Coronary artery (tissue), 2 donors: ENCODE data around the gene ZFP62.

Experiments
- DNase-seq: peaks from one replicate; pipeline ENCODE4 v3.0.0-alpha.2; 2017; ENCODE audit warnings: low spot score
- H3K27ac ChIP-seq, 2 donors: fragments of 200-600 bp; sonication (generic); one replicate each; pipeline ENCODE4 v1.5.1; 2016 to 2019
- H3K4me3 ChIP-seq: fragments of 200-600 bp; sonication (generic); 2 replicates; pipeline ENCODE4 v1.5.1; 2016; ENCODE audit warnings: mild to moderate bottlenecking, moderate library complexity
- TF ChIP-seq, protein P1 (sequence below): fragments of 200-600 bp; sonication (generic); IDR thresholded peaks from one replicate; pipeline ENCODE4 v1.5.1; 2019; ENCODE audit warnings: antibody characterized with exemption

Gene ZFP62

GRCh38 chr5:180815293-180815917 lies 45.7 kb downstream of the ZFP62 start:
- H3K27ac ChIP-seq: peak overlapping the region in 1 of 2 donors; percentile 63
- H3K4me3 ChIP-seq: peak overlapping the region; percentile 49
- no peak for DNase-seq
- TF ChIP-seq, protein P1, sequence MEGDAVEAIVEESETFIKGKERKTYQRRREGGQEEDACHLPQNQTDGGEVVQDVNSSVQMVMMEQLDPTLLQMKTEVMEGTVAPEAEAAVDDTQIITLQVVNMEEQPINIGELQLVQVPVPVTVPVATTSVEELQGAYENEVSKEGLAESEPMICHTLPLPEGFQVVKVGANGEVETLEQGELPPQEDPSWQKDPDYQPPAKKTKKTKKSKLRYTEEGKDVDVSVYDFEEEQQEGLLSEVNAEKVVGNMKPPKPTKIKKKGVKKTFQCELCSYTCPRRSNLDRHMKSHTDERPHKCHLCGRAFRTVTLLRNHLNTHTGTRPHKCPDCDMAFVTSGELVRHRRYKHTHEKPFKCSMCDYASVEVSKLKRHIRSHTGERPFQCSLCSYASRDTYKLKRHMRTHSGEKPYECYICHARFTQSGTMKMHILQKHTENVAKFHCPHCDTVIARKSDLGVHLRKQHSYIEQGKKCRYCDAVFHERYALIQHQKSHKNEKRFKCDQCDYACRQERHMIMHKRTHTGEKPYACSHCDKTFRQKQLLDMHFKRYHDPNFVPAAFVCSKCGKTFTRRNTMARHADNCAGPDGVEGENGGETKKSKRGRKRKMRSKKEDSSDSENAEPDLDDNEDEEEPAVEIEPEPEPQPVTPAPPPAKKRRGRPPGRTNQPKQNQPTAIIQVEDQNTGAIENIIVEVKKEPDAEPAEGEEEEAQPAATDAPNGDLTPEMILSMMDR: no peak

- H3K27ac ChIP-seq: peak overlapping the region in 1 of 2 donors; percentile 49
- H3K4me3 ChIP-seq: peak overlapping the region; percentile 32
- no peak for DNase-seq
- TF ChIP-seq, protein P1: no peak
Observed at GRCh38 chr5:180813420-180813819, 47.7 kb downstream of the ZFP62 start.

- peak overlapping the region; percentile 91 for H3K4me3 ChIP-seq
- no peak for DNase-seq
- H3K27ac ChIP-seq: peak overlapping the region; percentile 97 to 100
- TF ChIP-seq, protein P1: no peak
Observed at GRCh38 chr5:180811623-180812124, 49.4 kb downstream of the ZFP62 start.

- Histone ChIP-seq H3K27ac (peak overlapping the region; percentile 97 to 100), H3K4me3 (peak overlapping the region; percentile 91)
- TF ChIP-seq, protein P1: no peak
- DNase-seq: no peak
Observed at GRCh38 chr5:180810959-180811622, 50.0 kb downstream of the ZFP62 start.

DNA sequence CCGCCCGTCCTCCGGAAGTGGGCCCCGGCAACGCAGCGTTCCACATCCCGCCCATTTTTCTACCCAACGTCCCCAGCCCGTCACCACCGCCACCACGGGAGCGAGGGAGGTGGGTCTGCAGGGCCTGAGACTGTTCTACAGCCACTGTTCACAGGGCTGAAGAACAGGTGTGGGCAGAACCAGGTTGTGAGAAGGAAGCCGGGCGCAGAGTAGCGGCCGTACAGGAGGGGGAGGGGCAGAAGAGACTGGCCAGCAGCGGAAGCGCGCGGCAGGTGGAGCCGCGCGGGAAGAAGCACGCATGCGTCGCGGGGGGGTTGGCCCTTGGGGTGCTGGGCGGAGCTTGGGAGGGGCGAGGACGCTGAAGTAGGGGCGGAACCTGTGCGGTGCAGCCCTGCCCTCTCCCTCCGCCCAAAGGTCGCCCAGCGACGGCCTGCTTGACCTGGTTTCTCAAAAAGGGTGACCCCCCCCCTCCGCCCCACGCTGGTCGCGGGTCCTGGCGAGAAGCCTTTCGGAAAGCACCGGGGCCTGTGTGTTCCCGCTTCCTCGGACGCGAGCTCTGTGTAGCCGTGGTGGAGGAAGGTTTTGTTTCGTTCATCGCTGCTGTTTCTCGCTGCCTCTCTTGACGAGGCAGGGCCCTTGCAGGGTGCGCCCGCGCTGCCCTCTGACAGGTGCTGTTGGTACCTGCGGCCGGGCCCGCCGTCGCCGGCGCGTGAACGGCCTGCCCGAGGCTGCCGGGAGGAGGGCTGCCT lies 50.7 kb downstream of the ZFP62 start:
- H3K4me3 ChIP-seq: peak overlapping the region; percentile 91
- TF ChIP-seq, protein P1: no peak
- peak; percentile 97 for DNase-seq
- peak overlapping the region; percentile 97 to 100 for H3K27ac ChIP-seq

DNA sequence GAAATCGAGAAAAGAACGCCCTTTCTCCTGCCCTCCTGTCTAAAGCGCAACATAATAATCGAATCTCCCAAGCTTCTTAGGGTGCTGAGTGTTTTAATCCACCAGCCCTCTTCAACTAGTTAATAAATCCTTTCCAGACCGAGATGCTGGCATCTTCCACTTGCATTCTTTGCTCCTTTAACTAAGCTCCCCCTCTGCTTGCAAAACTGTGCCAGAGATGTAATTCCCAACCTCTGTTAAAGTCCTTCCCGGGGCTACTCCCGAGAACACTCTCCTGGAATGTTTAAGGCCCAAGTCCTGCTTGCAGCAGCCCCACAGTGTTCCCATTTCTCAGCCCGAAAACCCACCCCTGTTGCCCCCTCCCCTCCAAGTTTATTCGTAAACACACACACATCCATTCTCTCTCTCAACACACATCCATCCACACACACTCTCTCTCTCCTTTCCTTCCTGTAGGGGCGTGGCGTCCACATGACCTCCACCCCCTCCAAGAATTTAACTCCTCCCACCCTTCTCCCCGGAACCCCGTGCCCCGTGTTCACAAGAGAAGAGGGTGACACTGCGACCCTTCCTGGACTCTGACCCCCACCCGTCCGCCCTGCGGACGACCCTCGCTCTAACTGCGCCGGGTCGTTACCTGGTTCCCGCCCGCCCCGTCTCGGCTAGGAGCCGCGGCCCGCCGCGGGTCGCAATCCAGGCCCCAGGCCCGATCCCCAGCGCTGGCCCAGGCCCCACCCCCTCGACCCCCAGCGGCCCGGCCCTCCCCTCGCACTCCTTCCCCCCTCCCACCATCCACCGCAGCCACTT lies 51.5 kb downstream of the ZFP62 start:
- DNase-seq: peak; percentile 93
- peak overlapping the region; percentile 97 to 100 for H3K27ac ChIP-seq
- peak overlapping the region; percentile 91 for H3K4me3 ChIP-seq
- TF ChIP-seq, protein P1: no peak
